ENCODE data around the gene ZSCAN29.
"Not testable (repeated sequence)": the region's sequence is repeated elsewhere in the genome, so short reads cannot be mapped to it uniquely, and the experiment has no call there.

ZSCAN29 gene

GRCh38 chr15:43370975-43371974 lies at the start of gene ZSCAN29, which contains the start of gene TUBGCP4:
Gene ZSCAN29 (minus strand): TSS chr15:43371043. CDS start chr15:43369913, 1,130 bp downstream.
Gene TUBGCP4 (plus strand): TSS chr15:43371101. CDS start chr15:43371355, 254 bp downstream.
- DNase-seq, result peak; percentile 83

GRCh38 chr15:43420435-43420834 lies 49.6 kb upstream of the ZSCAN29 start:
- DNase-seq, result no peak

- no peak for DNase-seq
Measured at GRCh38 chr15:43414196-43414595, 43.4 kb upstream of the ZSCAN29 start.

- no peak for DNase-seq
Measured at GRCh38 chr15:43412096-43412495, 41.3 kb upstream of the ZSCAN29 start.

GRCh38 chr15:43410572-43411214 lies 39.9 kb upstream of the ZSCAN29 start:
- peak; percentile 13 for DNase-seq

- no peak for DNase-seq
Measured at GRCh38 chr15:43408789-43409188, 37.9 kb upstream of the ZSCAN29 start.

GRCh38 chr15:43406808-43407207 lies 36.0 kb upstream of the ZSCAN29 start:
- DNase-seq, result no peak

- no peak for DNase-seq
Measured at GRCh38 chr15:43406189-43406588, 35.3 kb upstream of the ZSCAN29 start.

- DNase-seq, result no peak
Measured at GRCh38 chr15:43404130-43404529, 33.3 kb upstream of the ZSCAN29 start.

GRCh38 chr15:43403616-43404015 lies 32.8 kb upstream of the ZSCAN29 start:
- no peak for DNase-seq

GRCh38 chr15:43402255-43402654 lies 31.4 kb upstream of the ZSCAN29 start:
- no peak for DNase-seq

- DNase-seq, result not testable (repeated sequence)
Measured at GRCh38 chr15:43393592-43393991, 22.7 kb upstream of the ZSCAN29 start.

GRCh38 chr15:43390723-43391122 lies 19.9 kb upstream of the ZSCAN29 start:
- DNase-seq, result peak; percentile 46

- DNase-seq, result peak; percentile 12
Measured at GRCh38 chr15:43383070-43383469, 12.2 kb upstream of the ZSCAN29 start.

- DNase-seq, result no peak
Measured at GRCh38 chr15:43382310-43382709, 11.5 kb upstream of the ZSCAN29 start.

- DNase-seq, result no peak
Measured at GRCh38 chr15:43378601-43379000, 7.8 kb upstream of the ZSCAN29 start.

- peak; percentile 23 for DNase-seq
Measured at GRCh38 chr15:43376017-43376705, 5.3 kb upstream of the ZSCAN29 start.

GRCh38 chr15:43370310-43370974 lies 401 bp downstream of the ZSCAN29 start:
- DNase-seq, result peak; percentile 31

GRCh38 chr15:43361313-43361903 lies 9.4 kb downstream of the ZSCAN29 start:
- DNase-seq, result no peak

- DNase-seq, result no peak
Measured at GRCh38 chr15:43360821-43361220, 10.0 kb downstream of the ZSCAN29 start.

- DNase-seq, result no peak
Measured at GRCh38 chr15:43352693-43353382, 18.0 kb downstream of the ZSCAN29 start.

GRCh38 chr15:43347114-43347513 lies 23.7 kb downstream of the ZSCAN29 start:
- no peak for DNase-seq
